ENCODE measurements around the gene TMEM209.
"Not testable (repeated sequence)": the region's sequence is repeated elsewhere in the genome, so short reads cannot be mapped to it uniquely, and the experiment has no call there.

TMEM209 gene

DNA sequence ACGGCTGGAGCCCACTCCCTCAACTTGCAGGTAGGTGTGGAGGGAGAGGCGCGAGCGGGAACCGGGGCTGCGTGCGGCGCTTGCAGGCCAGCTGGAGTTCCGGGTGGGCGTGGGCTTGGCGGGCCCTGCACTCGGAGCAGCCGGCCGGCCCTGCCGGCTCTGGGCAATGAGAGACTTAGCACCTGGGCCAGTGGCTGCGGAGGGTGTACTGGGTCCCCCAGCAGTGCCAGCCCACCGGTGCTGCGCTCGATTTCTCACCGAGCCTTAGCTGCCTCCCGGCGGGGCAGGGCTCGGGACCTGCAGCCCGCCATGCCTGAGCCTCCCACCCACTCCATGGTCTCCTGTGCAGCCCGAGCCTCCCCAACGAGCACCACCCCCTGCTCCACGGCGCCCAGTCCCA, 24.8 kb upstream of the TMEM209 start:
- Histone ChIP-seq H2AK5ac (ENCODE audit: low read depth, low read length) (peak overlapping the region; percentile 73), H3K4me1 (ENCODE audit: control insufficient read depth in 2 of 2, insufficient read depth in 1 of 2, low read depth in 1 of 2, low read length in 2 of 2) (peaks cover 6 to 12% of the 10 kb centered on the region in 2 donors), H3K27ac (replicated peaks; ENCODE audit: low read length) (peak overlapping the region; percentile 94), H3K18ac (ENCODE audit: low read length) (peak overlapping the region; percentile 92), H2BK5ac (ENCODE audit: low read length) (peak overlapping the region; percentile 72), H4K91ac (ENCODE audit: low read depth, low read length, poor library complexity) (peak overlapping the region; percentile 82)
- H3K27me3 ChIP-seq (ENCODE audit: control insufficient read depth in 3 of 3, insufficient read depth in 3 of 3, low read depth in 1 of 3, low read length in 3 of 3); H2BK120ac ChIP-seq (ENCODE audit: low read depth, low read length); DNase-seq (ENCODE audit: low spot score); H3K23ac ChIP-seq (ENCODE audit: low read depth, low read length, poor library complexity); H2AFZ ChIP-seq (ENCODE audit: low read length); H3K9me3 ChIP-seq (replicated peaks in 1 of 2; ENCODE audit: control insufficient read depth in 2 of 2, insufficient read depth in 1 of 2, low read depth in 1 of 2, low read length in 2 of 2); H3K4ac ChIP-seq (ENCODE audit: low read length); H2BK12ac ChIP-seq (ENCODE audit: low read length); H3K14ac ChIP-seq (ENCODE audit: low read length); H3K4me3 ChIP-seq (ENCODE audit: low read length in 2 of 2); H3K79me1 ChIP-seq (ENCODE audit: low read depth, low read length); H3K9ac ChIP-seq (ENCODE audit: low read depth, low read length, poor library complexity); H2BK15ac ChIP-seq (ENCODE audit: low read length); H3K36me3 ChIP-seq (replicated peaks in 1 of 2; ENCODE audit: control insufficient read depth in 2 of 2, insufficient read depth in 2 of 2, low read length in 2 of 2); H3K4me2 ChIP-seq (ENCODE audit: insufficient read depth, low read length, poor library complexity, severe bottlenecking); H4K8ac ChIP-seq (ENCODE audit: low read depth, low read length): not testable (repeated sequence)
- WGBS, 2 donors (ENCODE audit: extremely low coverage in 2 of 2, insufficient read length in 2 of 2, insufficient replicate concordance in 1 of 2), result no CpG with 5 or more reads among the region's 28 CpGs

GRCh38 chr7:130228840-130229502, 23.8 kb upstream of the TMEM209 start:
- no peak overlapping the region for H3K14ac ChIP-seq (ENCODE audit: low read length)
- no CpG with 5 or more reads among the region's 7 CpGs for WGBS, 2 donors (ENCODE audit: extremely low coverage in 2 of 2, insufficient read length in 2 of 2, insufficient replicate concordance in 1 of 2)

GRCh38 chr7:130227883-130228575, 22.8 kb upstream of the TMEM209 start:
- Histone ChIP-seq H3K4me1 (ENCODE audit: control insufficient read depth in 2 of 2, insufficient read depth in 1 of 2, low read depth in 1 of 2, low read length in 2 of 2) (peaks cover 6 to 12% of the 10 kb centered on the region in 2 donors), H4K91ac (ENCODE audit: low read depth, low read length, poor library complexity) (no peak overlapping the region), H2AFZ (ENCODE audit: low read length) (no peak overlapping the region), H3K9me3 (replicated peaks in 1 of 2; ENCODE audit: control insufficient read depth in 2 of 2, insufficient read depth in 1 of 2, low read depth in 1 of 2, low read length in 2 of 2) (peaks cover 7 to 8% of the 10 kb centered on the region in 2 donors), H3K4me2 (ENCODE audit: insufficient read depth, low read length, poor library complexity, severe bottlenecking) (no peak overlapping the region), H3K4me3 (ENCODE audit: low read length in 2 of 2) (no peak overlapping the region), H3K14ac (ENCODE audit: low read length) (no peak overlapping the region), H3K27ac (replicated peaks; ENCODE audit: low read length) (peak overlapping the region; percentile 94), H3K27me3 (ENCODE audit: control insufficient read depth in 3 of 3, insufficient read depth in 3 of 3, low read depth in 1 of 3, low read length in 3 of 3) (no peaks in the 10 kb centered on the region), H3K18ac (ENCODE audit: low read length) (no peak overlapping the region), H2BK5ac (ENCODE audit: low read length) (no peak overlapping the region), H3K36me3 (replicated peaks in 1 of 2; ENCODE audit: control insufficient read depth in 2 of 2, insufficient read depth in 2 of 2, low read length in 2 of 2) (peaks cover 0 to 2% of the 10 kb centered on the region in 2 donors), H3K23ac (ENCODE audit: low read depth, low read length, poor library complexity) (no peak overlapping the region), H2BK120ac (ENCODE audit: low read depth, low read length) (no peak overlapping the region), H3K4ac (ENCODE audit: low read length) (no peak overlapping the region), H2BK15ac (ENCODE audit: low read length) (no peak overlapping the region), H4K8ac (ENCODE audit: low read depth, low read length) (no peak overlapping the region), H2BK12ac (ENCODE audit: low read length) (no peak overlapping the region), H3K9ac (ENCODE audit: low read depth, low read length, poor library complexity) (no peak overlapping the region), H2AK5ac (ENCODE audit: low read depth, low read length) (no peak overlapping the region), H3K79me1 (ENCODE audit: low read depth, low read length) (no peaks in the 10 kb centered on the region)
- WGBS, 2 donors (ENCODE audit: extremely low coverage in 2 of 2, insufficient read length in 2 of 2, insufficient replicate concordance in 1 of 2), result no CpG with 5 or more reads among the region's 1 CpG
- DNase-seq (ENCODE audit: low spot score), result no peak

More at GRCh38 chr7:130228840-130229502, 23.8 kb upstream of the TMEM209 start:
- H3K4me2 ChIP-seq (ENCODE audit: insufficient read depth, low read length, poor library complexity, severe bottlenecking), result no peak overlapping the region
- H3K23ac ChIP-seq (ENCODE audit: low read depth, low read length, poor library complexity), result no peak overlapping the region
- no peak overlapping the region for H3K4me3 ChIP-seq (ENCODE audit: low read length in 2 of 2)
- H3K18ac ChIP-seq (ENCODE audit: low read length), result no peak overlapping the region
- no peaks in the 10 kb centered on the region for H3K79me1 ChIP-seq (ENCODE audit: low read depth, low read length)
- H3K9ac ChIP-seq (ENCODE audit: low read depth, low read length, poor library complexity), result no peak overlapping the region
- DNase-seq (ENCODE audit: low spot score), result peak; percentile 53
- H2AFZ ChIP-seq (ENCODE audit: low read length), result peak overlapping the region; percentile 61
- no peak overlapping the region for H2BK5ac ChIP-seq (ENCODE audit: low read length)
- H3K36me3 ChIP-seq (replicated peaks in 1 of 2; ENCODE audit: control insufficient read depth in 2 of 2, insufficient read depth in 2 of 2, low read length in 2 of 2), result peaks cover 0 to 2% of the 10 kb centered on the region in 2 donors
- no peaks in the 10 kb centered on the region for H3K27me3 ChIP-seq (ENCODE audit: control insufficient read depth in 3 of 3, insufficient read depth in 3 of 3, low read depth in 1 of 3, low read length in 3 of 3)
- no peak overlapping the region for H2AK5ac ChIP-seq (ENCODE audit: low read depth, low read length)
- H4K8ac ChIP-seq (ENCODE audit: low read depth, low read length), result no peak overlapping the region
- H3K27ac ChIP-seq (replicated peaks; ENCODE audit: low read length), result peak overlapping the region; percentile 94
- no peak overlapping the region for H2BK12ac ChIP-seq (ENCODE audit: low read length)
- no peak overlapping the region for H4K91ac ChIP-seq (ENCODE audit: low read depth, low read length, poor library complexity)
- H2BK120ac ChIP-seq (ENCODE audit: low read depth, low read length), result no peak overlapping the region
- peaks cover 4 to 7% of the 10 kb centered on the region in 2 donors for H3K9me3 ChIP-seq (replicated peaks in 1 of 2; ENCODE audit: control insufficient read depth in 2 of 2, insufficient read depth in 1 of 2, low read depth in 1 of 2, low read length in 2 of 2)
- no peak overlapping the region for H2BK15ac ChIP-seq (ENCODE audit: low read length)
- H3K4ac ChIP-seq (ENCODE audit: low read length), result no peak overlapping the region
- H3K4me1 ChIP-seq (ENCODE audit: control insufficient read depth in 2 of 2, insufficient read depth in 1 of 2, low read depth in 1 of 2, low read length in 2 of 2), result peaks cover 6 to 12% of the 10 kb centered on the region in 2 donors

GRCh38 chr7:130226333-130226732, 21.1 kb upstream of the TMEM209 start:
- WGBS, 2 donors (ENCODE audit: extremely low coverage in 2 of 2, insufficient read length in 2 of 2, insufficient replicate concordance in 1 of 2), result no CpG with 5 or more reads among the region's 1 CpG
- no peak overlapping the region for H2BK5ac ChIP-seq (ENCODE audit: low read length)

More at GRCh38 chr7:130226333-130226732, 21.1 kb upstream of the TMEM209 start:
- H3K9ac ChIP-seq (ENCODE audit: low read depth, low read length, poor library complexity), result no peak overlapping the region
- no peak overlapping the region for H3K4me3 ChIP-seq (ENCODE audit: low read length in 2 of 2)
- H2AK5ac ChIP-seq (ENCODE audit: low read depth, low read length), result no peak overlapping the region
- no peak overlapping the region for H2BK12ac ChIP-seq (ENCODE audit: low read length)
- no peaks in the 10 kb centered on the region for H3K36me3 ChIP-seq (replicated peaks in 1 of 2; ENCODE audit: control insufficient read depth in 2 of 2, insufficient read depth in 2 of 2, low read length in 2 of 2)
- no peak overlapping the region for H3K27ac ChIP-seq (replicated peaks; ENCODE audit: low read length)
- no peak for DNase-seq (ENCODE audit: low spot score)
- H2BK120ac ChIP-seq (ENCODE audit: low read depth, low read length), result no peak overlapping the region
- no peaks in the 10 kb centered on the region for H3K27me3 ChIP-seq (ENCODE audit: control insufficient read depth in 3 of 3, insufficient read depth in 3 of 3, low read depth in 1 of 3, low read length in 3 of 3)
- H3K9me3 ChIP-seq (replicated peaks in 1 of 2; ENCODE audit: control insufficient read depth in 2 of 2, insufficient read depth in 1 of 2, low read depth in 1 of 2, low read length in 2 of 2), result peaks cover 5 to 6% of the 10 kb centered on the region in 2 donors
- H3K4ac ChIP-seq (ENCODE audit: low read length), result no peak overlapping the region
- no peaks in the 10 kb centered on the region for H3K79me1 ChIP-seq (ENCODE audit: low read depth, low read length)
- no peak overlapping the region for H3K23ac ChIP-seq (ENCODE audit: low read depth, low read length, poor library complexity)
- H4K8ac ChIP-seq (ENCODE audit: low read depth, low read length), result no peak overlapping the region
- H3K4me2 ChIP-seq (ENCODE audit: insufficient read depth, low read length, poor library complexity, severe bottlenecking), result no peak overlapping the region
- H4K91ac ChIP-seq (ENCODE audit: low read depth, low read length, poor library complexity), result no peak overlapping the region
- H3K4me1 ChIP-seq (ENCODE audit: control insufficient read depth in 2 of 2, insufficient read depth in 1 of 2, low read depth in 1 of 2, low read length in 2 of 2), result peaks cover 6 to 7% of the 10 kb centered on the region in 2 donors
- no peak overlapping the region for H3K14ac ChIP-seq (ENCODE audit: low read length)
- no peak overlapping the region for H3K18ac ChIP-seq (ENCODE audit: low read length)
- H2AFZ ChIP-seq (ENCODE audit: low read length), result peak overlapping the region; percentile 26
- no peak overlapping the region for H2BK15ac ChIP-seq (ENCODE audit: low read length)

Measured in neuronal stem cell (in vitro differentiated cells).